PC-3 (cell line): ENCODE measurements around the gene SCLY. TPM values are rescaled to one million over a fixed set of nuclear protein-coding genes. Genes with fewer than 3 reads are reported as not detected.

Experiments used
- ATAC-seq: fragments of 200-7000 bp; cut with Tn5 transposase; 2 replicates; pipeline ENCODE4 v1.9.1; 2020; ENCODE audit warnings: mild to moderate bottlenecking, moderate library complexity
- BruUV-seq: library from RNA; stranded (reverse); fragments of 400-500 nt; replicated peaks from 2 replicates; lab custom pipeline; 2021; lab: Mats Ljungman, UMichigan
- CTCF ChIA-PET: fragments of 300-600 bp; sonication (Branson Sonifier 250); formaldehyde crosslinking; loops from one replicate; lab custom pipeline; 2022; ENCODE audit warnings: antibody characterized with exemption; lab: Charles Lee
- POLR2A ChIA-PET: fragments of 300-600 bp; sonication (Branson Sonifier 250); formaldehyde crosslinking; loops from one replicate; lab custom pipeline; 2022; ENCODE audit warnings: antibody characterized with exemption; ENCODE audit not compliant: unreplicated experiment; lab: Charles Lee
- DNase-seq: peaks from one replicate; pipeline ENCODE4 v3.0.0-alpha.2; 2015
- H2AFZ ChIP-seq: fragments of 300-600 bp; sonication (generic); 2 replicates; pipeline ENCODE4 v1.6.0; 2016; ENCODE audit warnings: antibody characterized with exemption, low read length
- H3F3A ChIP-seq: fragments of 300-600 bp; sonication (generic); one replicate; pipeline ENCODE4 v1.6.0; 2017; ENCODE audit warnings: antibody characterized with exemption, low read length, control low read depth, mild to moderate bottlenecking; ENCODE audit not compliant: unreplicated experiment
- H3K27ac ChIP-seq: fragments of 300-600 bp; sonication (generic); 2 replicates; pipeline ENCODE4 v1.5.1; 2016; ENCODE audit warnings: mild to moderate bottlenecking, low read length
- H3K27me3 ChIP-seq: fragments of 300-600 bp; sonication (generic); 2 replicates; pipeline ENCODE4 v1.6.1; 2016; ENCODE audit warnings: low read length, mixed read lengths
- H3K36me3 ChIP-seq: fragments of 300-600 bp; sonication (generic); 2 replicates; pipeline ENCODE4 v1.6.1; 2016; ENCODE audit warnings: low read depth, mixed run types, low read length, mixed read lengths
- H3K4me1 ChIP-seq: fragments of 300-600 bp; sonication (generic); 2 replicates; pipeline ENCODE4 v1.5.1; 2016; ENCODE audit warnings: low read length; ENCODE audit not compliant: insufficient read depth
- H3K4me2 ChIP-seq: fragments of 300-600 bp; sonication (generic); 2 replicates; pipeline ENCODE4 v1.6.0; 2016; ENCODE audit warnings: low read length
- H3K4me3 ChIP-seq: fragments of 300-600 bp; sonication (generic); 2 replicates; pipeline ENCODE4 v1.5.1; 2016; ENCODE audit warnings: mild to moderate bottlenecking, low read length, mixed read lengths
- H3K79me2 ChIP-seq: fragments of 300-600 bp; sonication (generic); 2 replicates; pipeline ENCODE4 v1.6.1; 2017; ENCODE audit warnings: low read length, mixed read lengths
- H3K9ac ChIP-seq: fragments of 300-600 bp; sonication (generic); 2 replicates; pipeline ENCODE4 v1.6.0; 2016; ENCODE audit warnings: mild to moderate bottlenecking, low read length
- H3K9me2 ChIP-seq: fragments of 300-600 bp; sonication (generic); replicated peaks from 2 replicates; pipeline ENCODE4 v1.6.1; 2016; ENCODE audit warnings: mixed run types, low read length, mixed read lengths
- H3K9me3 ChIP-seq: fragments of 300-600 bp; sonication (generic); 2 replicates; pipeline ENCODE4 v1.6.1; 2016; ENCODE audit warnings: low read length, mixed read lengths
- H4K20me1 ChIP-seq: fragments of 300-600 bp; sonication (generic); 2 replicates; pipeline ENCODE4 v1.6.1; 2016; ENCODE audit warnings: low read length, mixed read lengths
- CTCF ChIP-seq: fragments of 300-600 bp; sonication (generic); conservative IDR thresholded peaks from 2 replicates; pipeline ENCODE4 v1.5.1; 2017; ENCODE audit warnings: antibody characterized with exemption, low read depth, mild to moderate bottlenecking, low read length
- EZH2 ChIP-seq: fragments of 300-600 bp; sonication (generic); IDR thresholded peaks from one replicate; pipeline ENCODE4 v1.6.1; 2017; ENCODE audit warnings: antibody characterized with exemption, mild to moderate bottlenecking, low read length; ENCODE audit not compliant: unreplicated experiment
- EZH2phosphoT487 ChIP-seq: fragments of 300-600 bp; sonication (generic); IDR thresholded peaks from 2 replicates; pipeline ENCODE4 v1.6.1; 2018; ENCODE audit warnings: mild to moderate bottlenecking, antibody characterized with exemption, low read length, borderline replicate concordance
- intact Hi-C: fragments of 100-400 bp; cut with micrococcal nuclease; formaldehyde crosslinking; loops from 2 replicates; pipeline ENCODE4 v1.9.0; 2023
- total RNA-seq: library from RNA; depleted of rRNA; stranded (reverse); fragments of >200 nt; gene quantifications from 2 replicates; pipeline ENCODE4 v1.2.3, GENCODE V29; 2014

The SCLY gene
- total RNA-seq, 1 experiment from 2014 or later: 23.1 TPM

- CTCF ChIA-PET: no interaction called here
- POLR2A ChIA-PET: no interaction called here
- no peak for ATAC-seq
Observed at GRCh38 chr2:238023608-238024007, 37.2 kb upstream of the SCLY start.

GRCh38 chr2:238024986-238025385 lies 35.8 kb upstream of the SCLY start:
- no peak overlapping the region for H3K27ac ChIP-seq
- H3K4me3 ChIP-seq: no peak overlapping the region
- H3K36me3 ChIP-seq: peaks cover 3% of the 10 kb centered on the region; the same call in 1 of the 2 replicates
- BruUV-seq: no TSS peak
- no peak overlapping the region for H2AFZ ChIP-seq
- no peaks in the 10 kb centered on the region for H3K9me2 ChIP-seq
- H3F3A ChIP-seq: no peaks in the 10 kb centered on the region
- H3K4me1 ChIP-seq: no peaks in the 10 kb centered on the region; the same call in 1 of the 2 replicates
- CTCF ChIA-PET: no interaction called here
- H3K4me2 ChIP-seq: no peak overlapping the region
- H3K27me3 ChIP-seq: no peaks in the 10 kb centered on the region
- H3K9me3 ChIP-seq: no peaks in the 10 kb centered on the region
- peak; percentile 42 for ATAC-seq
- no peaks in the 10 kb centered on the region for H3K79me2 ChIP-seq
- POLR2A ChIA-PET: no interaction called here
- no peak for TF ChIP-seq EZH2
- no peak for TF ChIP-seq EZH2phosphoT487
- no peak for TF ChIP-seq CTCF
- intact Hi-C loops: no loop called here
- H4K20me1 ChIP-seq: no peaks in the 10 kb centered on the region
- peak; percentile 42 for DNase-seq
- no peak overlapping the region for H3K9ac ChIP-seq

More at GRCh38 chr2:238023608-238024007, 37.2 kb upstream of the SCLY start:
- Histone ChIP-seq H3K4me1 (no peaks in the 10 kb centered on the region; the same call in 1 of the 2 replicates), H3K4me3 (no peak overlapping the region), H3K9me3 (no peaks in the 10 kb centered on the region), H3K27me3 (no peaks in the 10 kb centered on the region), H3K79me2 (no peaks in the 10 kb centered on the region), H3F3A (no peaks in the 10 kb centered on the region), H3K4me2 (no peak overlapping the region), H3K36me3 (no peaks in the 10 kb centered on the region; the same call in 1 of the 2 replicates), H4K20me1 (no peaks in the 10 kb centered on the region), H3K9me2 (no peaks in the 10 kb centered on the region), H3K27ac (no peak overlapping the region), H3K9ac (no peak overlapping the region), H2AFZ (no peak overlapping the region)
- no peak for DNase-seq
- intact Hi-C loops: no loop called here
- BruUV-seq: no TSS peak
- TF ChIP-seq EZH2 (no peak), CTCF (no peak), EZH2phosphoT487 (no peak)

GRCh38 chr2:238025741-238026360 lies 35.0 kb upstream of the SCLY start:
- TF ChIP-seq EZH2phosphoT487 (no peak), CTCF (no peak), EZH2 (no peak)
- Histone ChIP-seq H3K9ac (no peak overlapping the region), H3K9me2 (no peaks in the 10 kb centered on the region), H3K36me3 (peaks cover 11% of the 10 kb centered on the region; the same call in 1 of the 2 replicates), H3K4me1 (no peaks in the 10 kb centered on the region), H3K27ac (no peak overlapping the region), H2AFZ (no peak overlapping the region), H3K79me2 (no peaks in the 10 kb centered on the region), H4K20me1 (no peaks in the 10 kb centered on the region), H3K4me3 (no peak overlapping the region), H3K9me3 (no peaks in the 10 kb centered on the region), H3K27me3 (no peaks in the 10 kb centered on the region), H3F3A (no peaks in the 10 kb centered on the region), H3K4me2 (no peak overlapping the region)
- intact Hi-C loops: no loop called here
- CTCF ChIA-PET: no interaction called here
- no peak for ATAC-seq
- POLR2A ChIA-PET: no interaction called here
- no TSS peak for BruUV-seq
- no peak for DNase-seq
